ENCODE results near the gene ARMC5.

ARMC5 gene

DNA sequence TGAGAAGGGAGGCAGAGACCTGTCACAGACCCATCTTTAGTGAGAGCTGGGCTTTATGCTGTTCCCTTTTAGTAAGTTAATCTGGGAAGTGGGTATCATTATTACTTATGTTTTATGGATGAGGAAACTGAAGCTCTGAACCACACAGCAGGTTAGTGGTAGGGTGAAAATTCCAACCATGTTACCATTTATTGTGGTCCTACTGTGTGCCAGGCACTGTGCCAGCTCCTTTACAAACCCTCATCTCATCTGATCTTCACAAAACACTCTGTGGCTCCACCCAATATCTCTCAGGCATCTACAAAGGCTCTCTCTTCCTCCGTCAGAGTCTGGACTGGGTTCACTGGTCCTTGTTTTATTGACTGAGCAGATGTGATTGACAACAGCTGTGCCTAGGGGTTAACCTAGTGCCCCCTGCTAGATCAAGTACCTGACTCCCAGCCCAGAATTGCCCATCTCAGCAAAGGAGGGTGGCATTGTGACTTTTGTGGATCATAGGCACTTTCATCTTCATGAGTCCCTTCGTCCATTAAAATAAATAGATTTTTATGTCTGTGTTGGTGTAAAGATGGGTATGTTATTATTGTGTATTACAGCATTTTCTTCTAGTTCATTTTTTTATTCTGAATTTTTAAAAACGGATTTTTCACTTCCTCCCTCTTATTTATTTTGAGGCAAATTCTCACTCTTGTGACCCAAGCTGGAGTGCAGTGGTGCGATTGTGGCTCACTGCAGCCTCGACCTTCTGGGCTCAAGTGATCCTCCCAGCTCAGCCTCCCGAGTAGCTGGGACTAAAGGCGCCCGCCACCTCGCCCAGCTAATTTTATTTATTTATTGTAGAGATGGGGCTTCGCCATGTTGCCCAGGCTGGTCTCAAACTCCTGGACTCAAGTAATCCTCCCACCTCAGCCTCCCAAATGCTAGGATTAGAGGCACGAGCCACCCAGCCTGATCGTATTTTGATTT lies 15.8 kb downstream of the ARMC5 start:
- in situ Hi-C loops (cut with MboI; ENCODE audit: low pct_unique_long_range_greater_than_20kb, low sequenced_read_pairs, unreplicated experiment): loop anchor here (25.0 kb wide), 1 partner anchor 387 kb away; the partner anchor contains the start of gene ZNF267
- no peak for TF ChIP-seq CTCF (IDR thresholded peaks at IDR 0.05; ENCODE audit: extremely low read depth, insufficient read depth, missing control alignments)
- DNase-seq (ENCODE audit: low spot score): no peak

DNA sequence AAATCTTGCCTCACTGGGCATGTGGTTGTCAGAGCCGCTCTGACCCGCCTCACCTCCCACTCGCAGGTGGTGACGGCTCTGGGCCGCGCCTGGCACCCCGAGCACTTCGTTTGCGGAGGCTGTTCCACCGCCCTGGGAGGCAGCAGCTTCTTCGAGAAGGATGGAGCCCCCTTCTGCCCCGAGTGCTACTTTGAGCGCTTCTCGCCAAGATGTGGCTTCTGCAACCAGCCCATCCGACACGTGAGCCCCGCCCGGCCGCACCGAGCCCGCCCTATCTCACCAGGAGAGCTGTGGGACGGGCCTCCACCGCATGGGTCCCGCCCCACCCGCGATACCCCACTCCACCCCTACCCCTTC lies 16.6 kb downstream of the ARMC5 start:
- in situ Hi-C loops (cut with MboI; ENCODE audit: low pct_unique_long_range_greater_than_20kb, low sequenced_read_pairs, unreplicated experiment): no loop called here
- TF ChIP-seq CTCF (IDR thresholded peaks at IDR 0.05; ENCODE audit: extremely low read depth, insufficient read depth, missing control alignments): no peak
- DNase-seq (ENCODE audit: low spot score): no peak

DNA sequence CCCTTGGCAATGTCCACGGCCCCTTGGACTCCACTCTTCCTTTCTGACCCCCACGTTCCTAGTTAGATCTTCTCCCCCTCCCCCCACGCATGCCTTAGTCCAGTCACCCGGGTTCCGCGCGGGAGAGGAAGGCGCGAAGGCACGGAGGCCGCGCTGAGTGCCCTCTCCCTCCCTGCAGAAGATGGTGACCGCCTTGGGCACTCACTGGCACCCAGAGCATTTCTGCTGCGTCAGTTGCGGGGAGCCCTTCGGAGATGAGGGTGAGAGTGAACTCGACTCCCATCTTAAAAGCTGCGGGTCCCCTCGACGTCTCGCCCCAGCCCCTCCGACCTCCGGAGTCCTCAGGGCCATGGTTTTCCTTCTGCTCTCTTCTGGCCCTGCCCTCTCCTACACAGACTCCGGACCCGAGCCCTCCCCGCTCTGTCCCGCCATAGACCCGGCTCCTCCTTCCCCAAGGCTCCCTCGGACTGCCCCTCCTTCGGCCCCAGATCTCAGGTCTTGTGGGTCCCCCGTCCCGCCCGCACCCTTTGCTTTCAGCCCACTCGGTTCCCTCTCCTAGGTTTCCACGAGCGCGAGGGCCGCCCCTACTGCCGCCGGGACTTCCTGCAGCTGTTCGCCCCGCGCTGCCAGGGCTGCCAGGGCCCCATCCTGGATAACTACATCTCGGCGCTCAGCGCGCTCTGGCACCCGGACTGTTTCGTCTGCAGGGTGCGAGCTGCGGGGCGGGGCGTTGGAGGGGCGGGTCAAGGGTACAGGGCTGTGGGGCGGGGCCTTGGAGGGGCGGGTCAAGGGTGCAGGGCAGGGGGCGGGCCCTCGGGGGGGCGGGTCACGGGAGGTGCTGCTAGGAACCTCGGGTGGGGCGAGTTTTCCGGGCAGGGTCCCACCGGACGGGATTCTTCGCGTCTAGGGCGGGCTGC lies 17.3 kb downstream of the ARMC5 start:
- DNase-seq (ENCODE audit: low spot score): peak; percentile 95
- no peak for TF ChIP-seq CTCF (IDR thresholded peaks at IDR 0.05; ENCODE audit: extremely low read depth, insufficient read depth, missing control alignments)
- in situ Hi-C loops (cut with MboI; ENCODE audit: low pct_unique_long_range_greater_than_20kb, low sequenced_read_pairs, unreplicated experiment): no loop called here

GRCh38 chr16:31477220-31478216 lies 18.2 kb downstream of the ARMC5 start:
- DNase-seq (ENCODE audit: low spot score): peak; percentile 72
- in situ Hi-C loops (cut with MboI; ENCODE audit: low pct_unique_long_range_greater_than_20kb, low sequenced_read_pairs, unreplicated experiment): no loop called here
- no peak for TF ChIP-seq CTCF (IDR thresholded peaks at IDR 0.05; ENCODE audit: extremely low read depth, insufficient read depth, missing control alignments)

- in situ Hi-C loops (cut with MboI; ENCODE audit: low pct_unique_long_range_greater_than_20kb, low sequenced_read_pairs, unreplicated experiment): no loop called here
- no peak for TF ChIP-seq CTCF (IDR thresholded peaks at IDR 0.05; ENCODE audit: extremely low read depth, insufficient read depth, missing control alignments)
- no peak for DNase-seq (ENCODE audit: low spot score)
Measured at GRCh38 chr16:31478956-31479355, 19.7 kb downstream of the ARMC5 start.
